ENCODE results near the gene OSTN.

GRCh38 chr3:191166368-191166767, 32.7 kb upstream of the OSTN start:
- TF ChIP-seq EP300 (IDR thresholded peaks at IDR 0.05; ENCODE audit: borderline replicate concordance) = no peak
- no peak for TF ChIP-seq REST (IDR thresholded peaks at IDR 0.05; ENCODE audit: low read depth)
- TF ChIP-seq CREB1 (IDR thresholded peaks at IDR 0.05; ENCODE audit: low read depth) = no peak
- no peak for TF ChIP-seq FOXM1 (IDR thresholded peaks at IDR 0.05; ENCODE audit: borderline replicate concordance, low read depth)
- TF ChIP-seq TAF1 (IDR thresholded peaks at IDR 0.05; ENCODE audit: low read depth) = no peak
- TF ChIP-seq YY1 (IDR thresholded peaks at IDR 0.05; ENCODE audit: low read depth) = no peak
- no peak for TF ChIP-seq RAD21 (IDR thresholded peaks at IDR 0.05; ENCODE audit: low read depth)
- TF ChIP-seq NFIC (IDR thresholded peaks at IDR 0.05) = no peak
- no peak for TF ChIP-seq EGR1 (IDR thresholded peaks at IDR 0.05)
- TF ChIP-seq CEBPB (IDR thresholded peaks at IDR 0.05) = no peak
- TF ChIP-seq TCF12 (IDR thresholded peaks at IDR 0.05; ENCODE audit: low read depth) = no peak
- no peak for TF ChIP-seq MAX (IDR thresholded peaks at IDR 0.05)

Data from Ishikawa (cell line).